ENCODE data around the gene PDCD10. TPM values are rescaled to one million over a fixed set of nuclear protein-coding genes. Genes with fewer than 3 reads are reported as not detected.

Gene PDCD10
- total RNA-seq, 1 experiment from 2014 or later: 84.6 TPM

DNA sequence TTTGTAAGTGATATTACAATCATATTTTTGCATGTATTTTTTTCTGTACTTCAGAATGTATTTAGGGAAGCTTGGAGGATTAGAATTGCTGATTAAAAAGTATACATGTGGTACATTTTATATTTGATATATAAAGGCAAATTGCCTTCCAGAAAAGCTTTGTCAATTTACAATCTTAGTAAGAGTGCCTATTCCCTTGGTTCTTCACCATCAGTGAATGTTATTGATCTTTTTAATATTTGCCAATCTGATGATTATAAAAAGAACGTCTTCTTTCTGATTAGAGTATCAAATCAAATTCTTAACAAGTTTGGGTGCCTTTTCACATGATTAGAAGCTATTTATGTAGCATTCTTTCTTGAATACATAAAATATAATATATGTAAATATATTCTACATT, 90.1 kb downstream of the PDCD10 start:
- DNase-seq: no peak
- no peak overlapping the region for H3K4me2 ChIP-seq
- no peaks in the 10 kb centered on the region for H3K9me2 ChIP-seq (ENCODE audit: insufficient read depth)
- peaks cover 4% of the 10 kb centered on the region; the same call in 1 of the 2 replicates for H3K9me3 ChIP-seq (ENCODE audit: insufficient read depth, low read depth)
- CTCF ChIA-PET: no interaction called here
- BruUV-seq (replicated peaks): no TSS peak
- no peaks in the 10 kb centered on the region for H3K4me1 ChIP-seq (replicated peaks; ENCODE audit: insufficient read depth)
- H3K79me2 ChIP-seq (ENCODE audit: low read depth): no peaks in the 10 kb centered on the region
- POLR2A ChIA-PET (ENCODE audit: unreplicated experiment): no interaction called here
- H4K20me1 ChIP-seq (ENCODE audit: insufficient read depth): no peaks in the 10 kb centered on the region
- H3K27me3 ChIP-seq (ENCODE audit: insufficient read depth, low read depth): no peaks in the 10 kb centered on the region
- no peak overlapping the region for H2AFZ ChIP-seq
- H3F3A ChIP-seq (ENCODE audit: insufficient read depth, low read depth): no peaks in the 10 kb centered on the region
- no peak for TF ChIP-seq EZH2 (IDR thresholded peaks at IDR 0.05; ENCODE audit: low read depth)
- TF ChIP-seq, protein P1, sequence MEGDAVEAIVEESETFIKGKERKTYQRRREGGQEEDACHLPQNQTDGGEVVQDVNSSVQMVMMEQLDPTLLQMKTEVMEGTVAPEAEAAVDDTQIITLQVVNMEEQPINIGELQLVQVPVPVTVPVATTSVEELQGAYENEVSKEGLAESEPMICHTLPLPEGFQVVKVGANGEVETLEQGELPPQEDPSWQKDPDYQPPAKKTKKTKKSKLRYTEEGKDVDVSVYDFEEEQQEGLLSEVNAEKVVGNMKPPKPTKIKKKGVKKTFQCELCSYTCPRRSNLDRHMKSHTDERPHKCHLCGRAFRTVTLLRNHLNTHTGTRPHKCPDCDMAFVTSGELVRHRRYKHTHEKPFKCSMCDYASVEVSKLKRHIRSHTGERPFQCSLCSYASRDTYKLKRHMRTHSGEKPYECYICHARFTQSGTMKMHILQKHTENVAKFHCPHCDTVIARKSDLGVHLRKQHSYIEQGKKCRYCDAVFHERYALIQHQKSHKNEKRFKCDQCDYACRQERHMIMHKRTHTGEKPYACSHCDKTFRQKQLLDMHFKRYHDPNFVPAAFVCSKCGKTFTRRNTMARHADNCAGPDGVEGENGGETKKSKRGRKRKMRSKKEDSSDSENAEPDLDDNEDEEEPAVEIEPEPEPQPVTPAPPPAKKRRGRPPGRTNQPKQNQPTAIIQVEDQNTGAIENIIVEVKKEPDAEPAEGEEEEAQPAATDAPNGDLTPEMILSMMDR (conservative IDR thresholded peaks at IDR 0.05): no peak
- H3K36me3 ChIP-seq (ENCODE audit: low read depth): no peaks in the 10 kb centered on the region
- H3K27ac ChIP-seq: no peak overlapping the region
- intact Hi-C loops (cut with micrococcal nuclease; ENCODE audit: unreplicated experiment): no loop called here
- H3K4me3 ChIP-seq: no peak overlapping the region

Other genes with a start within 250 kb of the PDCD10 start
- 0.28 TPM in 1 of 2 replicates, not detected in the other for gene WDR49, start 81.0 kb downstream of the PDCD10 start, total RNA-seq (2021)
- 2.4 and 2.6 TPM in 2 replicates for gene SERPINI1, start 829 bp upstream of the PDCD10 start, total RNA-seq (2021)